H9 (cell line): ENCODE data around the gene RFX4. TPM values are rescaled to one million over a fixed set of nuclear protein-coding genes. Genes with fewer than 3 reads are reported as not detected.

Experiments
- DNase-seq: peaks from one replicate; pipeline ENCODE4 v3.0.0-alpha.2; 2017
- H2AFZ ChIP-seq: one replicate; pipeline ENCODE4 v1.6.1; 2013; ENCODE audit warnings: mild to moderate bottlenecking, low read length, control low read depth, moderate library complexity
- H2AK5ac ChIP-seq: 2 replicates; pipeline ENCODE4 v1.6.1; 2013; ENCODE audit warnings: low read length, control low read depth, mixed read lengths; ENCODE audit not compliant: insufficient read length
- H2BK120ac ChIP-seq: one replicate; pipeline ENCODE4 v1.6.1; 2013; ENCODE audit warnings: low read depth, mild to moderate bottlenecking, low read length, control low read depth, inconsistent platforms; ENCODE audit not compliant: poor library complexity, severe bottlenecking
- H2BK12ac ChIP-seq: 2 replicates; pipeline ENCODE4 v1.6.1; 2013; ENCODE audit warnings: low read length, control low read depth, mixed read lengths, low read depth; ENCODE audit not compliant: insufficient read length
- H2BK15ac ChIP-seq: 2 replicates; pipeline ENCODE4 v1.6.1; 2013; ENCODE audit warnings: low read depth, low read length, control low read depth
- H2BK20ac ChIP-seq: one replicate; pipeline ENCODE4 v1.6.1; 2013; ENCODE audit warnings: low read depth, mild to moderate bottlenecking, low read length, control low read depth, inconsistent platforms; ENCODE audit not compliant: poor library complexity, severe bottlenecking
- H2BK5ac ChIP-seq: 2 replicates; pipeline ENCODE4 v1.6.1; 2013; ENCODE audit warnings: low read length, control low read depth, mixed read lengths; ENCODE audit not compliant: insufficient read length
- H3K14ac ChIP-seq: 2 replicates; pipeline ENCODE4 v1.6.1; 2013; ENCODE audit warnings: low read length, control low read depth; ENCODE audit not compliant: insufficient read depth
- H3K18ac ChIP-seq: 2 replicates; pipeline ENCODE4 v1.6.1; 2013; ENCODE audit warnings: low read depth, mild to moderate bottlenecking, mixed read lengths, low read length, control low read depth; ENCODE audit not compliant: insufficient read length
- H3K23ac ChIP-seq: 2 replicates; pipeline ENCODE4 v1.6.1; 2013; ENCODE audit warnings: low read length, control low read depth, mixed read lengths, low read depth; ENCODE audit not compliant: insufficient read length
- H3K23me2 ChIP-seq: 2 replicates; pipeline ENCODE4 v1.6.1; 2013; ENCODE audit warnings: low read depth, mild to moderate bottlenecking, mixed read lengths, low read length, control low read depth; ENCODE audit not compliant: insufficient read length, poor library complexity, severe bottlenecking
- H3K27ac ChIP-seq: 2 replicates; pipeline ENCODE4 v1.5.1; 2013; ENCODE audit warnings: low read length, control low read depth, mixed read lengths, low read depth; ENCODE audit not compliant: insufficient read length
- H3K27me3 ChIP-seq: 2 replicates; pipeline ENCODE4 v1.6.1; 2013; ENCODE audit warnings: low read length, control low read depth, inconsistent platforms; ENCODE audit not compliant: insufficient read depth
- H3K4ac ChIP-seq: 2 replicates; pipeline ENCODE4 v1.6.1; 2013; ENCODE audit warnings: low read depth, mild to moderate bottlenecking, control low read depth, inconsistent platforms, low read length, moderate library complexity
- H3K4me1 ChIP-seq: 2 replicates; pipeline ENCODE4 v1.6.1; 2013; ENCODE audit warnings: low read length, control low read depth, inconsistent platforms; ENCODE audit not compliant: insufficient read depth
- H3K4me2 ChIP-seq: 2 replicates; pipeline ENCODE4 v1.6.1; 2013; ENCODE audit warnings: low read length, control low read depth, mixed read lengths; ENCODE audit not compliant: insufficient read length, insufficient read depth
- H3K56ac ChIP-seq: 2 replicates; pipeline ENCODE4 v1.6.1; 2013; ENCODE audit warnings: low read depth, mild to moderate bottlenecking, mixed read lengths, low read length, control low read depth; ENCODE audit not compliant: insufficient read length
- H3K79me1 ChIP-seq: 2 replicates; pipeline ENCODE4 v1.6.1; 2013; ENCODE audit warnings: low read depth, mild to moderate bottlenecking, moderate library complexity, low read length, control low read depth, inconsistent platforms; ENCODE audit not compliant: insufficient read depth, poor library complexity, severe bottlenecking
- H3K79me2 ChIP-seq: 2 replicates; pipeline ENCODE4 v1.6.1; 2013; ENCODE audit warnings: low read length, control low read depth, inconsistent platforms; ENCODE audit not compliant: insufficient read depth
- H3K9ac ChIP-seq: 2 replicates; pipeline ENCODE4 v1.6.1; 2013; ENCODE audit warnings: low read length, control low read depth, mixed read lengths; ENCODE audit not compliant: insufficient read length; ENCODE audit errors: extremely low read depth
- H3K9me3 ChIP-seq: one replicate; pipeline ENCODE4 v1.6.1; 2013; ENCODE audit warnings: low read depth, low read length, inconsistent platforms; ENCODE audit not compliant: control insufficient read depth
- H3T11ph ChIP-seq: one replicate; pipeline ENCODE4 v1.6.1; 2013; ENCODE audit warnings: mild to moderate bottlenecking, low read length, control low read depth, inconsistent platforms
- H4K20me1 ChIP-seq: one replicate; pipeline ENCODE4 v1.6.1; 2013; ENCODE audit not compliant: control insufficient read depth, insufficient read length, insufficient read depth
- H4K5ac ChIP-seq: 2 replicates; pipeline ENCODE4 v1.6.1; 2013; ENCODE audit warnings: low read depth, mild to moderate bottlenecking, mixed read lengths, low read length, control low read depth; ENCODE audit not compliant: insufficient read length
- H4K8ac ChIP-seq: replicated peaks from 2 replicates; pipeline ENCODE4 v1.6.1; 2013; ENCODE audit warnings: low read length, control low read depth, mixed read lengths, low read depth; ENCODE audit not compliant: insufficient read length
- H4K91ac ChIP-seq: 2 replicates; pipeline ENCODE4 v1.6.1; 2013; ENCODE audit warnings: low read depth, mild to moderate bottlenecking, moderate library complexity, mixed read lengths, low read length, control low read depth; ENCODE audit not compliant: insufficient read length
- H3K27ac Mint-ChIP-seq, 3 experiments: 2 replicates in 2 of 3; 3 replicates in 1 of 3; pipeline ENCODE4 v1.8.0; 2020 to 2021; ENCODE audit warnings: mixed read lengths in 3 of 3, mild to moderate bottlenecking in 1 of 3, moderate library complexity in 1 of 3
- H3K27me3 Mint-ChIP-seq: 2 replicates; pipeline ENCODE4 v1.8.0; 2021; ENCODE audit warnings: low read depth, mild to moderate bottlenecking, moderate library complexity, mixed read lengths
- H3K36me3 Mint-ChIP-seq, 3 experiments: 2 replicates in 2 of 3; 3 replicates in 1 of 3; pipeline ENCODE4 v1.8.0; 2020 to 2021; ENCODE audit warnings: low read depth in 3 of 3, mixed read lengths in 3 of 3; ENCODE audit not compliant: insufficient read depth in 1 of 3
- H3K4me1 Mint-ChIP-seq, 2 experiments: 2 replicates each; pipeline ENCODE4 v1.8.0; 2020; ENCODE audit warnings: mixed read lengths in 2 of 2
- H3K4me3 Mint-ChIP-seq, 2 experiments: 2 replicates in 1 of 2; 3 replicates in 1 of 2; pipeline ENCODE4 v1.8.0; 2020 to 2021; ENCODE audit warnings: mild to moderate bottlenecking in 2 of 2, mixed read lengths in 2 of 2, moderate library complexity in 1 of 2
- H3K9me3 Mint-ChIP-seq, 2 experiments: 2 replicates in 1 of 2; 3 replicates in 1 of 2; pipeline ENCODE4 v1.8.0; 2020; ENCODE audit warnings: mild to moderate bottlenecking in 2 of 2, mixed read lengths in 2 of 2, moderate library complexity in 1 of 2
- CTCF ChIP-seq: fragments of 200-600 bp; sonication (generic); conservative IDR thresholded peaks from 3 replicates; pipeline ENCODE4 v1.8.0; 2021; ENCODE audit warnings: antibody characterized with exemption, mild to moderate bottlenecking
- total RNA-seq: library from RNA; stranded (reverse); gene quantifications from 2 replicates; pipeline ENCODE4 v1.2.1, GENCODE V29; 2021

The RFX4 gene
- total RNA-seq, 1 experiment from 2014 or later = 0.57 TPM

GRCh38 chr12:106573239-106573638 is 9.6 kb upstream of the RFX4 start:
- Histone ChIP-seq H3K4ac (no peak overlapping the region), H3K9me3 (no peaks in the 10 kb centered on the region), H3K14ac (no peak overlapping the region), H2AK5ac (no peak overlapping the region), H3K79me2 (no peaks in the 10 kb centered on the region), H4K8ac (no peak overlapping the region), H4K91ac (no peak overlapping the region), H3K18ac (no peak overlapping the region), H2BK20ac (no peak overlapping the region), H2BK5ac (no peak overlapping the region), H3K27ac (no peak overlapping the region), H4K5ac (no peak overlapping the region), H3K56ac (no peak overlapping the region), H3K23me2 (no peaks in the 10 kb centered on the region), H3K79me1 (no peaks in the 10 kb centered on the region), H3K4me1 (no peaks in the 10 kb centered on the region), H3K27me3 (peaks cover 16% of the 10 kb centered on the region), H3K9ac (no peak overlapping the region), H3K23ac (no peak overlapping the region), H2AFZ (no peak overlapping the region), H2BK120ac (no peak overlapping the region), H4K20me1 (no peaks in the 10 kb centered on the region), H3T11ph (no peak overlapping the region), H2BK15ac (no peak overlapping the region), H3K4me2 (no peak overlapping the region), H2BK12ac (no peak overlapping the region)
- TF ChIP-seq CTCF = no peak
- no peaks in the 10 kb centered on the region; a peak in 2 of 7 replicates for H3K36me3 Mint-ChIP-seq
- H3K27ac Mint-ChIP-seq = no peak overlapping the region
- no peak for DNase-seq
- H3K9me3 Mint-ChIP-seq = no peaks in the 10 kb centered on the region; a peak in 2 of 5 replicates
- H3K4me1 Mint-ChIP-seq = no peaks in the 10 kb centered on the region; a peak in 1 of 4 replicates
- H3K4me3 Mint-ChIP-seq = no peak overlapping the region
- H3K27me3 Mint-ChIP-seq = peaks cover 98% of the 10 kb centered on the region
